MM.1S (cell line): ENCODE data around the gene UPK2.
"Not testable (repeated sequence)": the region's sequence is repeated elsewhere in the genome, so short reads cannot be mapped to it uniquely, and the experiment has no call there.

Experiments used
- DNase-seq: peaks from one replicate; pipeline ENCODE4 v3.0.0-alpha.2; 2015
- H2AFZ ChIP-seq: fragments of 300-600 bp; sonication (generic); 2 replicates; pipeline ENCODE4 v1.6.0; 2016; ENCODE audit warnings: antibody characterized with exemption, low read length
- H3F3A ChIP-seq: fragments of 300-600 bp; sonication (generic); 2 replicates; pipeline ENCODE4 v1.6.1; 2016; ENCODE audit warnings: mild to moderate bottlenecking, antibody characterized with exemption, low read length, moderate library complexity, mixed read lengths; ENCODE audit not compliant: insufficient read depth
- H3K27ac ChIP-seq: fragments of 300-600 bp; sonication (generic); 2 replicates; pipeline ENCODE4 v1.5.1; 2016; ENCODE audit warnings: mild to moderate bottlenecking, low read length
- H3K27me3 ChIP-seq: fragments of 300-600 bp; sonication (generic); replicated peaks from 2 replicates; pipeline ENCODE4 v1.6.0; 2016; ENCODE audit warnings: low read length; ENCODE audit not compliant: insufficient read depth
- H3K36me3 ChIP-seq: fragments of 300-600 bp; sonication (generic); replicated peaks from 2 replicates; pipeline ENCODE4 v1.6.1; 2016; ENCODE audit warnings: mild to moderate bottlenecking, low read length, mixed read lengths; ENCODE audit not compliant: insufficient read depth
- H3K4me1 ChIP-seq: fragments of 300-600 bp; sonication (generic); 2 replicates; pipeline ENCODE4 v1.6.1; 2016; ENCODE audit warnings: low read length, mixed read lengths
- H3K4me2 ChIP-seq: fragments of 300-600 bp; sonication (generic); 2 replicates; pipeline ENCODE4 v1.6.0; 2016; ENCODE audit warnings: low read depth, low read length
- H3K4me3 ChIP-seq: fragments of 300-600 bp; sonication (generic); 2 replicates; pipeline ENCODE4 v1.5.1; 2016; ENCODE audit warnings: low read length, mixed read lengths
- H3K79me2 ChIP-seq: fragments of 300-600 bp; sonication (generic); 2 replicates; pipeline ENCODE4 v1.6.1; 2016; ENCODE audit warnings: mixed run types, low read length, mixed read lengths
- H3K9ac ChIP-seq: fragments of 300-600 bp; sonication (generic); 2 replicates; pipeline ENCODE4 v1.6.1; 2016; ENCODE audit warnings: low read length, mixed read lengths
- H3K9me2 ChIP-seq: fragments of 300-600 bp; sonication (generic); replicated peaks from 2 replicates; pipeline ENCODE4 v1.6.1; 2016; ENCODE audit warnings: mild to moderate bottlenecking, low read length, mixed read lengths; ENCODE audit not compliant: insufficient read depth
- H3K9me3 ChIP-seq: fragments of 300-600 bp; sonication (generic); replicated peaks from 2 replicates; pipeline ENCODE4 v1.6.1; 2016; ENCODE audit warnings: mild to moderate bottlenecking, low read length, mixed read lengths; ENCODE audit not compliant: insufficient read depth
- H4K20me1 ChIP-seq: fragments of 300-600 bp; sonication (generic); 2 replicates; pipeline ENCODE4 v1.6.1; 2016; ENCODE audit warnings: mild to moderate bottlenecking, low read length, moderate library complexity, mixed read lengths; ENCODE audit not compliant: insufficient read depth
- EZH2 ChIP-seq: fragments of 300-600 bp; sonication (generic); optimal IDR thresholded peaks from 2 replicates; pipeline ENCODE3; 2017; ENCODE audit warnings: low read depth, mild to moderate bottlenecking, antibody characterized with exemption, low read length, mixed read lengths
- EZH2phosphoT487 ChIP-seq: fragments of 300-600 bp; sonication (generic); IDR thresholded peaks from 2 replicates; pipeline ENCODE4 v1.6.1; 2018; ENCODE audit warnings: antibody characterized with exemption, low read length
- TF ChIP-seq, protein P1 (sequence below): fragments of 300-600 bp; sonication (generic); IDR thresholded peaks from 2 replicates; pipeline ENCODE4 v1.5.1; 2016; ENCODE audit warnings: antibody characterized with exemption, low read length, mixed read lengths

Gene UPK2

DNA sequence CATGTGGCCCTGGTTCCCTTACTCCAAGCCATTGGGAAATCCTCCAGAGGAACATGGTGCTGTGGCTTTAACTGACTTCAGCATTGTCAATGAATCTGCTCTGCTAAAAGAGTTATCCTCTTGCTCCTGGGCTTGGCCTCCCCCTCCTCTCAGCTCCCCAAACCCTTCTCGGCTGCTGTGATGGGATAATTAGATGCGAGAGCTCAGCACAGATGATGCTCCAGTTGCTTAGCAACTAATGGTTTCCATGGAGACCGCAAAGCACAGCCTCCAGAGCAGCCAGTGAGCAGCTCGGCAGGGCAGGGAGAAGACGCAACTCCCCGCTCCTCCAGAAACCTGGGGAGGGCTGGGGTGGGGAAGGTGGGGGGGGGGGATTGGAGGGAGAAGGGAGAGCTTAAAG lies 2.8 kb upstream of the UPK2 start:
- Histone ChIP-seq H3K27ac (no peak overlapping the region), H3K9ac (no peak overlapping the region), H3K9me3 (no peaks in the 10 kb centered on the region), H3K4me1 (no peaks in the 10 kb centered on the region), H3K36me3 (no peaks in the 10 kb centered on the region), H3F3A (no peaks in the 10 kb centered on the region), H2AFZ (no peak overlapping the region), H3K4me2 (no peak overlapping the region), H4K20me1 (no peaks in the 10 kb centered on the region), H3K4me3 (no peak overlapping the region), H3K27me3 (no peaks in the 10 kb centered on the region), H3K79me2 (no peaks in the 10 kb centered on the region), H3K9me2 (no peaks in the 10 kb centered on the region)
- TF ChIP-seq, protein P1, sequence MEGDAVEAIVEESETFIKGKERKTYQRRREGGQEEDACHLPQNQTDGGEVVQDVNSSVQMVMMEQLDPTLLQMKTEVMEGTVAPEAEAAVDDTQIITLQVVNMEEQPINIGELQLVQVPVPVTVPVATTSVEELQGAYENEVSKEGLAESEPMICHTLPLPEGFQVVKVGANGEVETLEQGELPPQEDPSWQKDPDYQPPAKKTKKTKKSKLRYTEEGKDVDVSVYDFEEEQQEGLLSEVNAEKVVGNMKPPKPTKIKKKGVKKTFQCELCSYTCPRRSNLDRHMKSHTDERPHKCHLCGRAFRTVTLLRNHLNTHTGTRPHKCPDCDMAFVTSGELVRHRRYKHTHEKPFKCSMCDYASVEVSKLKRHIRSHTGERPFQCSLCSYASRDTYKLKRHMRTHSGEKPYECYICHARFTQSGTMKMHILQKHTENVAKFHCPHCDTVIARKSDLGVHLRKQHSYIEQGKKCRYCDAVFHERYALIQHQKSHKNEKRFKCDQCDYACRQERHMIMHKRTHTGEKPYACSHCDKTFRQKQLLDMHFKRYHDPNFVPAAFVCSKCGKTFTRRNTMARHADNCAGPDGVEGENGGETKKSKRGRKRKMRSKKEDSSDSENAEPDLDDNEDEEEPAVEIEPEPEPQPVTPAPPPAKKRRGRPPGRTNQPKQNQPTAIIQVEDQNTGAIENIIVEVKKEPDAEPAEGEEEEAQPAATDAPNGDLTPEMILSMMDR = no peak
- TF ChIP-seq EZH2 (no peak), EZH2phosphoT487 (no peak)
- DNase-seq = no peak

DNA sequence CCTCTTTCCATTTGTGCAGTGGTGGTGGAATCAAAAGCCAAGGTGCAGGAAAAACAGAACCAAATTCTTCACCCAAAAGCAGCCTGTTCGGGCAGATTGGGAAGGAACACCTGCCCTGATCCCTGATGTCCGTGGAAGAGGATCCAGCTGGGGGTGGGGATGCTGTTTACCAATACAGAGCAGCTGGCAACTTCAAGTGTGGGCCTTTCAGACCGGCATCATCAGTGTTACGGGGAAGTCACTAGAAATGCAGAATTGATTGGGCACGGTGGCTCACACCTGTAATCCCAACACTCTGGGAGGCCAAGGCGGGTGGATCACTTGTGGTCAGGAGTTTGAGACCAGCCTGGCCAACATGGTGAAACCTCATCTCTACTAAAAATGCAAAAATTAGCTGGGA lies 2.1 kb upstream of the UPK2 start:
- H3K9me3 ChIP-seq, H4K20me1 ChIP-seq, H3K27me3 ChIP-seq, H3K4me3 ChIP-seq, H3F3A ChIP-seq, H3K4me1 ChIP-seq, DNase-seq, H3K9me2 ChIP-seq, H2AFZ ChIP-seq, H3K9ac ChIP-seq, H3K27ac ChIP-seq, H3K4me2 ChIP-seq, H3K79me2 ChIP-seq, H3K36me3 ChIP-seq: not testable (repeated sequence)

DNA sequence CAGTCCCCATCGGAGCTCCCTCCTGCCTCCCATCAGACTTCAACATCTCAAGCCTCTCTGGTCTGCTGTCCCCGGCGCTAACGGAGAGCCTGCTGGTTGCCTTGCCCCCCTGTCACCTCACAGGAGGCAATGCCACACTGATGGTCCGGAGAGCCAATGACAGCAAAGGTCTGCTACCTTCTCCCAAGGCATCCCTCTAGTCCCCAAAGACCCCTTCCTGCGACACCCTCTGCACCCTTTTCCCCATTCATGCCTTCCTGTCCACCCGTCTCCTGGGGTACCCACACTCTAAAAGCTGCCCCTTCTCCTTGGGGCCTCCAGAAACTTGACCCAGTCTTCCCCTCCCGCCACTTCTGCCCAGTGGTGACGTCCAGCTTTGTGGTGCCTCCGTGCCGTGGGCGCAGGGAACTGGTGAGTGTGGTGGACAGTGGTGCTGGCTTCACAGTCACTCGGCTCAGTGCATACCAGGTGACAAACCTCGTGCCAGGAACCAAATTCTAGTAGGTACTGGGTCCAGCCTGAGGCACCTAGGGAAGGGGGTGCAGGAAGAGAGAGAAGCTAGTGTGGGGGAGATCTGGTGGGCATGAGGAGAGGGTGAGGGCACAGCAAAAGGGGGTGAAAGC lies 860 bp downstream of the UPK2 start:
- Histone ChIP-seq H3K36me3 (no peaks in the 10 kb centered on the region), H3K4me1 (no peaks in the 10 kb centered on the region), H3K4me3 (no peak overlapping the region), H3K9me2 (no peaks in the 10 kb centered on the region), H2AFZ (no peak overlapping the region), H3K79me2 (no peaks in the 10 kb centered on the region), H3K9ac (no peak overlapping the region), H3K27me3 (no peaks in the 10 kb centered on the region), H3F3A (no peaks in the 10 kb centered on the region), H3K27ac (no peak overlapping the region), H4K20me1 (no peaks in the 10 kb centered on the region), H3K4me2 (no peak overlapping the region), H3K9me3 (no peaks in the 10 kb centered on the region)
- DNase-seq = no peak
- TF ChIP-seq EZH2phosphoT487 (no peak), EZH2 (no peak)
- TF ChIP-seq, protein P1 = no peak

DNA sequence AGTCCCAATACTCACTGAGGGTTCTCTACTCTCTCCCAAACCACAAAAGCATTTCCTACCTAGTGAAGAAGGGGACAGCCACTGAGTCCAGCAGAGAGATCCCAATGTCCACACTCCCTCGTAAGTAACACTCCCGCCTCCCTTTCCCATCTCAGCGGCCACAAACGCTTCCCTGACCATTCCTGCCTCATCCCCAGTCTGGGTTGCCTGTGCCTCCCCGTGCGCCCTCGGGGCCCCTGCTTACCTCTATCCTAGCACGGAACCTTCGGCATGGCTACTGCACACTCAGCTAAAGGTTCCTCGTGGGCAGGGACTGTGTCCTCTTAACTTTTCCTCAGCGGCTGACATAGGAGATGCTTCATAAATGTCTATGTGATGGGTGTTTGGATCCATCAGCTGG lies 1.5 kb downstream of the UPK2 start:
- H3K4me2 ChIP-seq = no peak overlapping the region

More for the DNA sequence above, 1.5 kb downstream of the UPK2 start:
- Histone ChIP-seq H3K4me3 (no peak overlapping the region), H3K9ac (no peak overlapping the region), H3K4me1 (no peaks in the 10 kb centered on the region), H3K27me3 (no peaks in the 10 kb centered on the region), H4K20me1 (no peaks in the 10 kb centered on the region), H2AFZ (no peak overlapping the region), H3K36me3 (no peaks in the 10 kb centered on the region), H3K9me2 (no peaks in the 10 kb centered on the region), H3F3A (no peaks in the 10 kb centered on the region), H3K27ac (no peak overlapping the region), H3K79me2 (no peaks in the 10 kb centered on the region), H3K9me3 (no peaks in the 10 kb centered on the region)
- TF ChIP-seq, protein P1 = no peak
- TF ChIP-seq EZH2phosphoT487 (no peak), EZH2 (no peak)
- DNase-seq = no peak
